HG03159 (cell line): ENCODE data around the gene CES2.
"Not testable (repeated sequence)": the region's sequence is repeated elsewhere in the genome, so short reads cannot be mapped to it uniquely, and the experiment has no call there.

Experiments used
- ATAC-seq: cut with Tn5 transposase; IDR thresholded peaks from one replicate; pipeline ENCODE4 v1.9.1; 2021; ENCODE audit warnings: mild to moderate bottlenecking, moderate library complexity; ENCODE audit not compliant: unreplicated experiment

CES2 gene

DNA sequence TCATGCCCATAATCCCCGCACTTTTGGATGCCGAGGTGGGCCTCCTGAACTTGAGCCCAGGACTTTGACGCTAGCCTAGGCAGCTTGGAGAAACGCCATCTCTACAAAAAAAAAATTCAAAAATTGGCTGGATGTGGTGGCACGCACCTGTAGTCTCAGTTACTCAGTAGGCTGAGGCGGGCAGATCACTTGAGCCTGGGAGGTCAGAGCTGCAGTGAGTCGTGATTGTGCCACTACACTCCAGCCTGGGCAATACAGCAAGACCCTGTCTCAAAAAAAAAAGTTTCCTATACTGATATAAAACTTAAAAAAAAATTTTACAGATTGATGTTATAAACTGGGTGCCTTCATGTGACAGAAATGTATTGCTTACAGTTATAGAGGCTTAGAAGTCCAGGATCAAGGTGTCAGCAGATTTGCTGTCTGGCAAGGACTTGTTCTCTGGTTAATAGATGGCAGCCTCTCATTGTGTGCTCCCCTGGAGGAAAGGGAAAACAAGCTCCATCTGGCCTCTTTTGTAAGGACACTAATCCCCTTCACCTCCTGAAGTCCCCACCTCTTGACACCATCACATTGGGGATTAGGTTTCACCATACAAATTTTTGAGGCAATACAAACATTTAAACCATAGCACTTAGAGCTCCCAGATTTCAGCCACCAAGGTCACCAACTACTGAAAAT is 17.3 kb downstream of the CES2 start:
- ATAC-seq, result no peak

DNA sequence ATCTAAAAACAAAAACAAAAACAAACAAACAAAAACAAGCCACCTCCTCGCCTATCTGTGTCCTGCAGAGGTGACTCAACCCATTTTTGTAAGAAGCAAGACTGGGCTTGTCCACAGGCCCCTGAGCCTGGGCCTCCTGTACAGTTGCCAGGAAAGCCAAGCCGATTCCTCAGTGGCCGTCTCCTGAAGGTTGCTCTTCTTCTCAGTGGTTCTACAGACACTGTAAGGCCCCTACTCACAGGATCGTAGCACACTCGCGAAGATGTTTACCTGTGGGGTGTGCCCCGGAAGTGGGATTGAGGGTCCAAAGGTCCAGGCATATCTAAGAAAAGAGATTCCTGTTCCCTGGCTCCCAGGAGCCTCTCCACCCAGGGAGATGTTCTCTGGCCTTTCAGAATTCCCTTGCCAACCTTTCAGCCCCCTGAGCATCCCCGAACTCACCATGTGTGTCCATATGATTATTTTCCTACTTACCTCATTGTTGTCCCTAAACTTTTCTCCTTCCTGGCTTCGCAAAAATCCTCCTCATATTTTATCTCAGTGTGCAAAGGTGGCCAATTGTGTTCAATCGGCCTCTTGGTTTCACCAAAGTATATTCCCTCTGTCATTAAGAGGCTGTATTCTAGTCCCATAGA is 18.3 kb downstream of the CES2 start:
- ATAC-seq, result no peak

DNA sequence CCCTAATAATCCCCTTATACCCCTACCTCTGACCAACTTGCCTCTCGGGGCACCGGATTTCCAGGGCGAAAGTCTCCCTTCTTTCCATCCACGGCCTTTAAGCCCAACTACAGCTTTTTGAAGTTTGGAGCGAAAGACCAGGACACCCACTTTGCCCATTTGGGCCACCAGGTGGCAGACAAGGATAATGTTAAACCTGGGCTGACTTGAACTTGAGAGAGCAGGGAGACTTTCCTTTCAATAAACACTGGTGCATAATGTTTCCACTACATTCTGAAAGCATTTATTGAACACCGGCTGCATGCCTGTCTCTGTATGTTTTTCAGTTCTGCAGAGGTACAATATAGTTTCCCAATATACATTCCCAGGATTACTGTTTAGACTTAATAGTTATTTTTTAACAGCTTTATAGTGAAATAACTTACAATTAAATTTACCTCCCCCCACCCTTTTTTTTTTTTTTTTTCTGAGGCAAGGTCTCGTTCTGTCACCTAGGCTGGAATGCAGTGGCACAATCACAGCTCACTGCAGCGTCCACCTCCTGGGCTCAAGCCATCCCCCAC is 18.9 kb downstream of the CES2 start:
- no peak for ATAC-seq

DNA sequence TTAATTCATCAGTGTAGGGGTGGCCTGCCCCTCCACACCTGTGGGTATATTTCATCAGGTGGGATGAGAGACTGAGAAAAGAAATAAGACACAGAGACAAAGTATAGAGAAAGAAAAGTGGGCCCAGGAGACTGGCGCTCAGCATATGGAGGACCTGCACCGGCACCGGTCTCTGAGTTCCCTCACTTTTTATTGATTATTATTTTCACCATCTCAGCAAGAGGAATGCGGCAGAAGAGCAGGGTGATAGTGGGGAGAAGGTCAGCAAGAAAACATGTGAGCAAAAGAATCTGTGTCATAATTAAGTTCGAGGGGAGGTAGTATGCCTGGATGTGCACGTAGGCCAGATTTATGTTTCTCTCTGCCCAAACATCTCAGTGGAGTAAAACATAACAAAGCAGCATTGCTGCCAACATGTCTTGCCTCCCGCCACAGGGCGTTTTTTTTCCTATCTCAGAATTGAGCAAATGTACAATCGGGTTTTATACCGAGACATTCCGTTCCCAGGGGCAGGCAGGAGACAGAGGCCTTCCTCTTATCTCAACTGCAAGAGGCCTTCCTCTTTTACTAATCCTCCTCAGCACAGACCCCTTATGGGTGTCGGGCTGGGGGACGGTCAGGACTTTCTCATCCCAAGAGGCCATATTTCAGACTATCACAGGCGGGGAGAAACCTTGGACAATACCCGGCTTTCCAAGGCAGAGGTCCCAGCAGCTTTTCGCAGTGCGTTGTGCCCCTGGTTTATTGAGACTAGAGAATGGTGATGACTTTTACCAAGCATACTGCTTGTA is 20.2 kb downstream of the CES2 start:
- ATAC-seq, result not testable (repeated sequence)

DNA sequence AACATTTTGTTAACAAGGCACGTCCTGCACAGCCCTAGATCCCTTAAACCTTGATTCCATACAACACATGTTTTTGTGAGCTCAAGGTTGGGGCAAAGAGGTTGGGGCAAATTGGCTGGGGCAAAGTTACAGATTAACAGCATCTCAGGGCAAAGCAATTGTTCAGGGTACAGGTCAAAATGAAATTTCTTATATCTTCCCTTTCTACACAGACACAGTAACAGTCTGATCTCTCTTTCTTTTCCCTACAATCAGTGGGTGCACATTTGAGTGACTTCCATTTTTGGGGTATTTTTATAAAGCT is 20.8 kb downstream of the CES2 start:
- not testable (repeated sequence) for ATAC-seq

DNA sequence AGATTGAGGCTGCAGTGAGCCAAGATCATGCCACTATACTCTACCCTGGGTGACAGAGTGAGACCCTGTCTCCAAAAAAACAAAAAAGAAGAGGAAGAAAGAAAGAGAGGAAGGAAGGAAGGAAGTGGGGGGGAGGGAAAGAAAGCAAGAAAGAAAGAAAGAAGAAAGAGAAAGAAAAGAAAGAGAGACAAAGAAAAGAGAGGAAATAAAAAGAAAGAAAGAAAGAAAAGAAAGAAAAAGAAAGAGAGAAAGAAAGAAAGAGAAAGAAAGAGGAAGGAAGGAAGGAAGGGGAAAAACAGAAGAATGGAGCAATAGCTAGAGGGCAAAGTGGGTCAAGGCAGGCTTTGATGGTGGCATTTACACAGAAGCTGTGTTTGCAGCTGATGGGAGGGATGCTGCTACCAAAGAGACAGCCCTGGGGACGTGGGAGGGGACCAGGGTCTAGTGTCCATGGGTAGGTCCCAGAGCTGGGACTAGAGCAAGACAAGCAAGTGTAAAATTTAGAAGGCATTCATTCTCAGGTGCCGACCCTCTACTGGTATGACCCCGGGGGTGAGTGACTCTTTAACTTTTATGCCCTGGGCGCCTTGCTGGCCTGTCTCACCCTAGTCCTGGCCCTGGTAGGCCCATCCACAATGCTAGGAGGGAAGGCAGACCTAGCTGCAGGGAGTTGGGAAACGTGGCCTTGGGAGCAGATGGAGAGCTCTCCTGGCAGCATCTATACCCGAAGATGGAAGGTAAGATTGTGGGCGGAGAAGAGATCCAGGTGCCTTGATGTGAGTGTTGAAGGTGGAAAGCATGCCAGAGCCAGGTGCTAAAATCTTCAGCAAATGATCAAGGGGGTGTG is 23.8 kb downstream of the CES2 start:
- no peak for ATAC-seq

DNA sequence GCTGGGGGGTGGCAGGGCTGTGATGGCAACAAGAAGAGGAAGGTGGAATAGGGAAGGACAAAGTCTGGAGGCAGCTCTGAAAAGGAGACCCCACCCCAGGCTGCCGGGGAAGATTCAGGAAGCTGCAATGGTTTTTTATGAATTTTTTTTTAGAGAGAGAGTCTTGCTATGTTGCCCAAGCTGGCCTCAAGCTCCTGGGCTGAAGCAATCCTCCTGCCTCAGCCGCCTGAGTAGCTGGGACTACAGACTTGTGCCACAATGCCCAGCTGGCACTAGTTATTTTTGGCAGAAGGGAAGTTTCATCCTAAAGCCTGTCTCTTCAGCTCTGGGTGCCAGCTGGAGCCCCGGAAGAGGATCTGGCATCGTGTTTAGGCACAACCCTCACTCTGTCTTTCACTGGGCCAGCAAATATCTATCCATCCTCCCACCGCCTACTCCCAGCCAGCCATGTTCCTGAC is 24.4 kb downstream of the CES2 start:
- no peak for ATAC-seq

DNA sequence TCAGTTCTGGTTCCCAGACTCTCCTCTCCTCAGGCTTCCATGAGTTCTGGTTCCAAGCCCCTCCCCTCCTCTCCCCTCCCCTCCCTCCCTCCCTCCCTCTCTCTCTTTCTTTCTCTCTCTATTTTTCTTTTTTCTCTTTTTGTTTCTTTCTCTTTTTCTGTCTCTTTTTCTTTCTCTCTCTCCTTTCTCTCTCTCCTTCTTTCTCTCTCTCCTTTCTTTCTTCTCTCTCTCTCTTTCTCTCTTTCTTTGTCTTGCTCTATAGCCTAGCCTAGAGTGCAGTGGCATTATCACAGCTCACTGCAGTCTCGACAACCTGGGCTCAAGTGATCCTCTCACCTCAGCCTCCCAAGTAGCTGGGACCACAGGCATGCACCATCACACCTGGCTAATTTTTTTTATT is 25.0 kb downstream of the CES2 start:
- no peak for ATAC-seq

DNA sequence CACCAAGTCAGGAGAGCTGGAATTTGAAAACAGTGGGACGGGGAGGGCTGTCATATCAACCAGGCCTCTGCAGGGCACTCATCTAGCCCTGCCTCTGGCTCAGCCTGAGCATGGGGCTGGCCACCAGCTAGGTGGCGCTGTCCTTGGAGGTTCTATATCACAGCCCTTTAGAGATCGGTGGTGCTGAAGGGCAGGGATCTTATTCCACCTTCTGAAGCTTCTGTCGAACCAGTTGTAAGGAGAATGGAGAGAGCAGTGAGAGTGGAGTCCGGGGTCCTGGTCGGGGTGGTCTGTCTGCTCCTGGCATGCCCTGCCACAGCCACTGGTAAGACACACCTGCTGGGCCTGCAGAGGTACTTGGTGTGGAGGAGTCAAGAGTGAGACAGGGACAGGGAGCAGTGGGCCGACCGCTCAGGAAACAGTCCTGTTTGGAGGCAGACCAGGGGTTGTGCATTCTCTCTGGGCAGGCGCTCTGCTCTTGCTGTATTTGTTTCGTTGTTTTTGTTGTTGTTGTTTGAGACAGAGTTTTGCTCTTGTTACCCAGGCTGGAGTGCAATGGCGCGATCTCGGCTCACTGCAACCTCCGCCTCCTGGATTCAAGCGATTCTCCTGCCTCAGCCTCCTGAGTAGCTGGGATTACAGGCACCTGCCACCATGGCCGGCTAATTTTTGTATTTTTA is 25.9 kb downstream of the CES2 start, which contains the start of gene CES3:
Gene CES3, plus strand, starts transcription at position 202 of the 680 bp plus-strand sequence. Its CDS starts 42 bp downstream, at position 244.
- no peak for ATAC-seq

DNA sequence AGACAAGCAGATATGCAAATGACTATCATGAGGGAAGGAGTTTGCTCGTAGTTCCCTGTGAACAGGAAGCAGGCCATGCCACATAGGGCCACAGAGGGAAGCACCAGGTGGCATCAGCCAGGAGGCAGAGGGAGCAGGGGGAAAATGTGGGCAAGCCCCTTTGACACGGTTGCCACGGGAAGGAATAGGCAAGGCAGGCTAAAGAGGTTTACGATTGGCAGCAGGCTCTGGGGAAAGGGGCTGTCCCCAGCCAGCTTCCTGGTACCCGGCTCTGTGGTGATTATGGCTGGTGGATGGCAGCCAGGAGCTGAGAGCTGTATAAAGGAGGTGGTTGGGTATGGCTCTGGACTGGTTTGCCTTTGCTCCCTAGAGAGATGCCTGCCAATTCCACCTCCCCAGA is 26.6 kb downstream of the CES2 start:
- ATAC-seq, result no peak

DNA sequence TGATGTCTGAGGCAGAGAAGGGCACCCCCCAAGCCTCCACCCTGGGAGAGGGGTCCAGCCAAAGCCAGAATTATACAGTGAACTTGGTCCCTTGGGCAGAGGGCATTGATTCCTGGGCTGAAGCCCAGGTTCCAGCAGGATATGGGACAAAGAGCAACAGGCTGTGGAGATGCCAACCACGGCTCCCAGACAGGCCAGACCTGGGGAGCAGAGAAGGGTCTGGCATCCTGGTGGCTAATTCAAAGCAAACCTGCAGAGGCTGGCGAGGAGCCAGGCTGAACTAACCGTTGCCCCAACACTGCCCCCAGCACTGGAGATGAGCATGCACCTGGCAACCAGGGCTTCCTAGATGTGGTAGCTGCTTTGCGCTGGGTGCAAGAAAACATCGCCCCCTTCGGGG is 28.7 kb downstream of the CES2 start:
- no peak for ATAC-seq

DNA sequence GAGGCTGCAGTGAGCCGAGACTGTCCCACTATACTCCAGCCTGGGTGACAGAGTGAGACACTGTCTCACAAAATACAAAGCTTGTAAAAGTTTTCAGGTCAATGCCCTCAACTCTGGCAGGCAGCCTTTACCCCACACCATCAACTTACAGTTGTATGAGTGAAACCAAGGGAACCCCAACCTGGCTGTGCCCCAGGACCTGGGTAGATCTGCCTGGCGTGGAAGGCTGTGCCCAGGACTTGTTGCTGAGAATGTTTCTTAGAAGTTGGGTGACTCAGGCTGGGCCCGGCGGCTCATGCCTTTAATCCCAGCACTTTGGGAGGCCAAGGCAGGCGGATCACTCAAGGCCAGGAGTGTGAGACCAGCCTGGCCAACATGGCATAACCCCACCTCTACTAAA is 33.5 kb downstream of the CES2 start:
- ATAC-seq, result no peak

DNA sequence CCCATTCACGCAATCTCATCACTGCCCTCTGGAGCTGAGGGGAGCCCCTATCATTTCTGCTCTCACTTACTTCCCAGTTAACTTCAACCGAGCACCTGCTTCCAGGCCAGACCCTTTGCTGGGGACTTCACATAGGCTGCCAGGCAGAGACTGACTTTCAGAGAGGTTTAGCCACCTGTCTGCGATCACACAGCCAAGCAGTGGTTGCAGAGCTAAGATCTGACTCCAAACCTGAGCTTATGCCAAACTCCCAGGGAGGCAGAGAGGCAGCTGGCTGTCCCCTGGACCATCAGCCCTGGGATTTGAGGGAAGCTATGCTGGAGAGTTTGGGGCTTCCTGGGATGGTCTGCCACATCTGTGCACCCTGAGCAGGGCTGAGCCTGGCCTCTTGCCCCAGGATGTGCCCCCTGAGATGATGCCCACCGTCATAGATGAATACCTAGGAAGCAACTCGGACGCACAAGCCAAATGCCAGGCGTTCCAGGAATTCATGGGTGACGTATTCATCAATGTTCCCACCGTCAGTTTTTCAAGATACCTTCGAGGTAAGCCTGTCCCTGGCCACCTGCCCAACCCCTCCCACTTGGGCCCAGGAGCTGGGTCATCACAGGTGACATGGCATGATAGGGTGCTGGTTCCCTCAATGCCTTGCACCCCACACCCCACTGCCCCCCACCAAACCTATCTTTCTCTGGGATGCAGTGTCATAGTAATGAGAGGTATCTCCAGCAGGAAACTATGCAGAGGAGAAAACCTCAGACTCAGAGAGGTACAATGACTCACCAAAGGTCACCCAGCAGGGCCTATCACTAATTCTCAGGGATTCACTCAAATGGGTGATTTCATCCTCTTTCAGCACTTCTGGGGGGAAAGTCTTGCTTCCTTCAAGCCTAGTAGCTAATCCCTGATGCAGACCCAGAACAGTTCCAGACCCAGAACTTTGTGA is 35.7 kb downstream of the CES2 start:
- ATAC-seq, result no peak

DNA sequence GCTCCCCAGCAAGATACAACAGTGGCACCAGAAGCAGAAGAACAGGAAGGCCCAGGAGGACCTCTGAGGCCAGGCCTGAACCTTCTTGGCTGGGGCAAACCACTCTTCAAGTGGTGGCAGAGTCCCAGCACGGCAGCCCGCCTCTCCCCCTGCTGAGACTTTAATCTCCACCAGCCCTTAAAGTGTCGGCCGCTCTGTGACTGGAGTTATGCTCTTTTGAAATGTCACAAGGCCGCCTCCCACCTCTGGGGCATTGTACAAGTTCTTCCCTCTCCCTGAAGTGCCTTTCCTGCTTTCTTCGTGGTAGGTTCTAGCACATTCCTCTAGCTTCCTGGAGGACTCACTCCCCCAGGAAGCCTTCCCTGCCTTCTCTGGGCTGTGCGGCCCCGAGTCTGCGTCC is 37.7 kb downstream of the CES2 start:
- ATAC-seq, result no peak

DNA sequence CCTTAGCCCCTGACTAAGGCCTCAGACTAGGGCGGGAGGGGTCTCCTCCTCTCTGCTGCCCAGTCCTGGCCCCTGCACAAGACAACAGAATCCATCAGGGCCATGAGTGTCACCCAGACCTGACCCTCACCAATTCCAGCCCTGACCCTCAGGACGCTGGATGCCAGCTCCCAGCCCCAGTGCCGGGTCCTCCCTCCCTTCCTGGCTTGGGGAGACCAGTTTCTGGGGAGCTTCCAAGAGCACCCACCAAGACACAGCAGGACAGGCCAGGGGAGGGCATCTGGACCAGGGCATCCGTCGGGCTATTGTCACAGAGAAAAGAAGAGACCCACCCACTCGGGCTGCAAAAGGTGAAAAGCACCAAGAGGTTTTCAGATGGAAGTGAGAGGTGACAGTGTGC is 38.4 kb downstream of the CES2 start:
- ATAC-seq, result no peak

DNA sequence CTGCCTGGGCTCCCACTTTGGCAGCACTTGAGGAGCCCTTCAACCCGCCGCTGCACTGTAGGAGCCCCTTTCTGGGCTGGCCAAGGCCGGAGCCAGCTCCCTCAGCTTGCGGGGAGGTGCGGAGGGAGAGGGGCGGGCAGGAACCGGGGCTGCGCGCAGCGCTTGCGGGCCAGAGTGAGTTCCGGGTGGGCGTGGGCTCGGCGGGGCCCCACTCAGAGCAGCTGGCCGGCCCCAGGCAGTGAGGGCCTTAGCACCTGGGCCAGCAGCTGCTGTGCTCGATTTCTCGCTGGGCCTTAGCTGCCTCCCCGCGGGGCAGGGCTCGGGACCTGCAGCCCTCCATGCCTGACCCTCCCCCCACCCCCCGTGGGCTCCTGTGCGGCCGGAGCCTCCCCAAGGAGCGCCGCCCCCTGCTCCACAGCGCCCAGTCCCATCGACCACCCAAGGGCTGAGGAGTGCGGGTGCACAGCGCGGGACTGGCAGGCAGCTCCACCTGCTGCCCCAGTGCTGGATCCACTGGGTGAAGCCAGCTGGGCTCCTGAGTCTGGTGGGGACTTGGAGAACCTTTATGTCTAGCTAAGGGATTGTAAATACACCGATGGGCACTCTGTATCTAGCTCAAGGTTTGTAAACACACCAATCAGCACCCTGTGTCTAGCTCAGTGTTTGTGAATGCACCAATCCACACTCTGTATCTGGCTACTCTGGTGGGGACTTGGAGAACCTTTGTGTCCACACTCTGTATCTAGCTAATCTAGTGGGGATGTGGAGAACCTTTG is 39.0 kb downstream of the CES2 start:
- not testable (repeated sequence) for ATAC-seq

DNA sequence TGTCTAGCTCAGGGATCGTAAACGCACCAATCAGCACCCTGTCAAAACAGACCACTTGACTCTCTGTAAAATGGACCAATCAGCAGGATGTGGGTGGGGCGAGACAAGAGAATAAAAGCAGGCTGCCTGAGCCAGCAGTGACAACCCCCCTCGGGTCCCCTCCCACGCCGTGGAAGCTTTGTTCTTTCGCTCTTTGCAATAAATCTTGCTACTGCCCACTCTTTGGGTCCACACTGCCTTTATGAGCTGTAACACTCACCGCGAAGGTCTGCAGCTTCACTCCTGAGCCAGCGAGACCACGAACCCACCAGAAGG is 39.6 kb downstream of the CES2 start:
- ATAC-seq, result not testable (repeated sequence)

DNA sequence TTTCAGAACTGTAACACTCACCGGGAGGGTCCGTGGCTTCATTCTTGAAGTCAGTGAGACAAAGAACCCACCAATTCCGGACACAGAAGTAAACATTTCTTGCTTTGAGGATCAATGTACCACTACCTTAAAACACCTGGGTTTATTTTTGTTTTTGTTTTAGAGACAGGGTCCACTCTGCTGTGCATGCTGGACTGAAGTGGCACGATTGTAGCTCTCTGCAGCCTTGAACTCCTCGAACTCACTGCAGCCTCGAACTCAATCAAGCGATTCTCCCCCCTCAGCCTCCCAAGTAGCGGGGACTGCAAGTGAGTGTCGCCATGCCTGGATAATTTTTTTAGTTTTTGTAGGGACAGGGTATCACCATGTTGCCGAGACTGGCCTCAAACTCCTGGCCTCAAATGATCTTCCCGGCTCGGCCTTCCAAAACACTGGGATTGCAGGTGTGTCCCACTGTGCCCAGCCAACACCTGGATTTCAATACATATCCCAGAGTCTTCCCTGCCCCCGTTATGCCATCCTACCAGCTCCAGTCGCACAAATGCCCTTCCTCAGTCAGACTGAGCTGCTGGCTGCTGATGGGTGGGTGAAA is 40.1 kb downstream of the CES2 start:
- ATAC-seq, result no peak
